AG09319 (cell line): Measurements from ENCODE around the gene SLC17A6.

Experiments
- DNase-seq: peaks from one replicate; pipeline ENCODE4 v3.0.0-alpha.2; 2010; ENCODE audit warnings: low read depth; ENCODE audit errors: extremely low read depth
- TF ChIP-seq, protein P1 (sequence below): IDR thresholded peaks from 2 replicates; pipeline ENCODE4 v1.5.1; 2011; ENCODE audit warnings: low read depth, mild to moderate bottlenecking, inconsistent platforms, low read length, moderate library complexity

SLC17A6 gene

DNA sequence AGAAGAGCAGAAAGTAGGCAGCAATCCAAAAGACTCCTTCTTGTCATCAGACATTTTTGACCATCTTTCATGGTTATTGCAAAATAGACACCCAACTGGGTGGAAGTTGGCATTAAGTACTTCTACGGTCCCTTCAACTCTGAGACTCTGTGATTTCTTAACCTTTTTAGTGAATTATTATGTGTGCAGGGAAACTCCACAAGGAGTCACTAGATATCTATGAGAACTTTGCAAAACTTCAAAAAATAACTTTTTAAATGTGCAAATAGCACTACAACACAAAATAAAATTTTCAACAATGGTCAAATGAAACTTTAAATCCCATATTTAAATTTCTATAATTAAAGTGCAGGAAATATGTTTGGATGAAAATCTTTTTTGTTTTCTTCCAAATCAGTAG lies 88.7 kb downstream of the SLC17A6 start:
- TF ChIP-seq, protein P1, sequence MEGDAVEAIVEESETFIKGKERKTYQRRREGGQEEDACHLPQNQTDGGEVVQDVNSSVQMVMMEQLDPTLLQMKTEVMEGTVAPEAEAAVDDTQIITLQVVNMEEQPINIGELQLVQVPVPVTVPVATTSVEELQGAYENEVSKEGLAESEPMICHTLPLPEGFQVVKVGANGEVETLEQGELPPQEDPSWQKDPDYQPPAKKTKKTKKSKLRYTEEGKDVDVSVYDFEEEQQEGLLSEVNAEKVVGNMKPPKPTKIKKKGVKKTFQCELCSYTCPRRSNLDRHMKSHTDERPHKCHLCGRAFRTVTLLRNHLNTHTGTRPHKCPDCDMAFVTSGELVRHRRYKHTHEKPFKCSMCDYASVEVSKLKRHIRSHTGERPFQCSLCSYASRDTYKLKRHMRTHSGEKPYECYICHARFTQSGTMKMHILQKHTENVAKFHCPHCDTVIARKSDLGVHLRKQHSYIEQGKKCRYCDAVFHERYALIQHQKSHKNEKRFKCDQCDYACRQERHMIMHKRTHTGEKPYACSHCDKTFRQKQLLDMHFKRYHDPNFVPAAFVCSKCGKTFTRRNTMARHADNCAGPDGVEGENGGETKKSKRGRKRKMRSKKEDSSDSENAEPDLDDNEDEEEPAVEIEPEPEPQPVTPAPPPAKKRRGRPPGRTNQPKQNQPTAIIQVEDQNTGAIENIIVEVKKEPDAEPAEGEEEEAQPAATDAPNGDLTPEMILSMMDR: peak; percentile 54
- no peak for DNase-seq
